Mucosa of rectum (tissue), 2 donors: ENCODE data around the gene TIMP2.

Source experiments
- H3K27ac ChIP-seq, 2 donors: one replicate each; pipeline ENCODE4 v1.7.0; 2013; ENCODE audit warnings: inconsistent platforms in 2 of 2, low read depth in 2 of 2, low read length in 2 of 2
- H3K27me3 ChIP-seq, 2 donors: one replicate each; pipeline ENCODE4 v1.7.0; 2013; ENCODE audit warnings: low read length in 2 of 2; ENCODE audit not compliant: control insufficient read depth in 2 of 2, insufficient read depth in 2 of 2
- H3K36me3 ChIP-seq, 2 donors: one replicate each; pipeline ENCODE4 v1.7.0; 2013; ENCODE audit warnings: low read length in 2 of 2; ENCODE audit not compliant: control insufficient read depth in 2 of 2, insufficient read depth in 2 of 2
- H3K4me1 ChIP-seq, 2 donors: one replicate each; pipeline ENCODE4 v1.7.0; 2013; ENCODE audit warnings: low read length in 2 of 2, mild to moderate bottlenecking in 1 of 2; ENCODE audit not compliant: control insufficient read depth in 2 of 2, insufficient read depth in 2 of 2
- H3K4me3 ChIP-seq, 2 donors: one replicate each; pipeline ENCODE4 v1.7.0; 2013; ENCODE audit warnings: low read length in 2 of 2
- H3K9ac ChIP-seq, 2 donors: one replicate each; pipeline ENCODE4 v1.7.0; 2013; ENCODE audit warnings: low read length in 2 of 2, low read depth in 1 of 2, mild to moderate bottlenecking in 1 of 2
- H3K9me3 ChIP-seq, 2 donors: one replicate each; pipeline ENCODE4 v1.7.0; 2013; ENCODE audit warnings: low read length in 2 of 2; ENCODE audit not compliant: control insufficient read depth in 2 of 2
- donor health status: healthy.
- donor health status: Normal muscosa, but diverticular disease.

The TIMP2 gene

DNA sequence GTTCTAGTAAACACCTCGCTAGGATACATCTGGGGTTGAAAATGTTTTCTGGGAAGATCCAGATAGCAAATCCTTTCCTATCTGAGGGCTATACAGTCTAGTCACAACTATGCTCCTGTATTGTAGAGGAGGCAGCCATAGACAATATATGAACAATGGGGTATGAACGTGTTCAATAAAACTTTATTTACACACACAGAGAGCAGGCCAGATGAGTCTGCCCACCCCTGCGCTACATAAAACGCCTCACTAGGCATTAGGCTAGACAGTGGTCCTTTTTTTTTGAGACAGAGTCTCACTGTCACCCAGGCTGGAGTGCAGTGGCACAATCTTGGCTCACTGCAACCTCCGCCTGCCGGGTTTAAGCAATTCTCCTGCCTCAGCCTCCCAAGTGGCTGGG is 95.7 kb downstream of the TIMP2 start:
- no peak overlapping the region for H3K4me3 ChIP-seq

DNA sequence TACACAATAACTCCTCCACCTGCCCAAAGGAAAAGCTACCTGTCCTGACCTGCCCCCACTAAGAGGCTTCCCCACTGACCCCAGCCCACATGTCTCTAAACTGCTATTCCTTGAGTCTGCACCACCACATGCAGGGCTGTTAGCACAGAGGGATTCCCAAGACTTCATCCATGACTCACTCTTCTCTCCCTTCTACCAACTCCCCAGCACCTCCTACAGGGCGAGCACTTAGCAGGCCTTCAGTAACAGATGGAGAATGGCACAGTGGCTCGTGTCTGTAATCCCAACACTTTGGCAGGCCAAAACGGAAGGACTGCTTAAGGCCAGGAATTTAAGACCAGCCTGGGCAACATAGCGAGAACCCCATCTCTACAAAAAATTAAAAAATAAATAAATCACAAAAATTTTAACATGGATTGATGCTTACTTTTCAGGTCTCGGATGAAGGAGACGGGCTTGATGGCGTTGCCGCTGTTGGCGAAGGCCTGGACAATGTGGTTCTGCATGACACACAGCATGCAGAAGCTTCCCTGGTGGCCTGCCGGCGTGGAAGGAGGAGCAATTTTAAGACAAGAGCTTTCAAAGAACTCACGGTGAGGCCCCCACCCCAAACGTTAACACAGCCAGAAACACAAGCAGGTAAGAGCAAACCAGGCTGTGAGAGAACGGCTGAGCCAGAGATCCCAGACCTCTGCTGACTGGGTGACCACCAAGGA is 96.6 kb downstream of the TIMP2 start:
- no peaks in the 10 kb centered on the region for H3K27me3 ChIP-seq
- no peak overlapping the region for H3K4me3 ChIP-seq
- no peaks in the 10 kb centered on the region for H3K4me1 ChIP-seq
- no peak overlapping the region for H3K27ac ChIP-seq
- no peaks in the 10 kb centered on the region for H3K9me3 ChIP-seq
- H3K36me3 ChIP-seq = peaks cover 67 to 82% of the 10 kb centered on the region in 2 donors
- H3K9ac ChIP-seq = no peak overlapping the region

More for the DNA sequence above, 95.7 kb downstream of the TIMP2 start:
- Histone ChIP-seq H3K9me3 (no peaks in the 10 kb centered on the region), H3K4me1 (no peaks in the 10 kb centered on the region), H3K9ac (no peak overlapping the region), H3K27ac (no peak overlapping the region), H3K36me3 (peaks cover 73 to 78% of the 10 kb centered on the region in 2 donors), H3K27me3 (no peaks in the 10 kb centered on the region)

DNA sequence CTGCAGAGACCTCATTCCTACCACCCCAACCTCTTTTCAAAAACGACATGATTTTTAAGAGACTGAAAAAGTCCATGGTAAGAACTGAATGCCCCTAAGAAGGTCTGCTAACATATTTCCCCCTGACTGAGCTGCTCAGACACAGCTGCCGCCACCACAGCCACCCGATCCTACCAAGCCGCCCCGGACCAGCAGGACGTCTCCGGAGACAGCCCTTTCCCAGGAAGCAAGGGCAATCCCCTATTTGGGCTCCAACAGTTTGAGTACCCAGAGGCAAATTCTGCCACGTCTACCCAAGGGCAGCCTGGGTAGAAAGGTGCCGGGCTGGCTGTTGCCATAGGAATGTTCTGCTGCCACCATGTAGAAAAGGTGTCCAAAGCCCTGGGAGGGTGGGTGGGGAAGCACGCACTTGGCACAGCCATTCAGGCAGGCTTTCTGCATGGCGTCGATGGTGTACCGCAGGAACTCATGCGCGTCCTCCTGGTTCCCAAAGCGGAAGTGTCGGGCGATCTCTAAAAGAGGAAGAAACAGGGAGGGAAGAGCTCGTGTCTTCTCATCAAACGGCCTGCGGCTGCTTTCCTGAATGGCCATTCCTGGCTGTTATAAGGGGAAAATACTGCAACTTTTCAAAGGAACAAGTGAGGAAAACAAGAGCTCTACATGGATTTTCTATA is 98.2 kb downstream of the TIMP2 start:
- Histone ChIP-seq H3K9me3 (no peaks in the 10 kb centered on the region), H3K4me1 (no peaks in the 10 kb centered on the region), H3K27ac (no peak overlapping the region), H3K4me3 (no peak overlapping the region), H3K27me3 (no peaks in the 10 kb centered on the region), H3K36me3 (peaks cover 56 to 81% of the 10 kb centered on the region in 2 donors), H3K9ac (no peak overlapping the region)

DNA sequence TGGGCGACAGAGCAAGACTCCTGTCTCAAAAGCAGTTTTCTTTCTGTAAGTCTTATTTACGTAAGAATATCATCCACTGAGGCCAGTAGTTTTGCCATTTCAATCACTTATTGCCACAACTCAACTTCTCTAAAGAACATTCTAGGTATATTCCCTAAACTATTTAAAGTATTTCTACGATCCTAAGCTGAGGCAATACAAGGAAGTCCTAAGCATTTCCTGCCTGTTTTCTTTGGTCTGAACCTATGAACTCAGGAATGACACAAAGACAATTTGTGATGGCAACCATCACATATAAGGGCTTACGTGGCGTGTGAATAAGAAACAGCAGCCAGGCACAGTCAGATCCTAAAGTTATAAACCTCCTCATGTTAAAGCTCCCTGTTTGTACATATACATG is 98.8 kb downstream of the TIMP2 start:
- peaks cover 58 to 80% of the 10 kb centered on the region in 2 donors for H3K36me3 ChIP-seq
- H3K9me3 ChIP-seq = no peaks in the 10 kb centered on the region
- no peak overlapping the region for H3K4me3 ChIP-seq
- no peaks in the 10 kb centered on the region for H3K27me3 ChIP-seq
- H3K4me1 ChIP-seq = no peaks in the 10 kb centered on the region
- H3K27ac ChIP-seq = no peak overlapping the region
- H3K9ac ChIP-seq = no peak overlapping the region

DNA sequence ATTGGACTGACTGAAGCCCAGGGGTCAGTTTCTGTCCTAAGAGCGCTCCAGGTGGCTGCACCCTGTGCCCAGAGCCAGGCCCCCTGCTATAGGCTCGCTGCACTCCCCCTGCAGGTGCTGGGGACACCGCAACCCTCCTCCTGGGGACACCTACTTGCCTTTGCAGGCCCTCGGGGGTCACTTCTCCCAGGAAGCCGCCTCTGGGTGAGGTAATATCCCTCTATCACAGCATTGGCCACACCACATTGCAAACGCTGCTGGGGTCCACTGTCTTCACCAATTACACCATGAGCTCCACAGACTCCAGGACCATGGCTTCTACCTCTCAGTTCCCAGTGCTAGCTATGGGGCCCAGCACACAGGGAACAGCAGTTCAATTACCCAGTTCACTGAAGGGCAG is 99.5 kb downstream of the TIMP2 start:
- no peak overlapping the region for H3K4me3 ChIP-seq
- H3K9ac ChIP-seq = no peak overlapping the region
- no peak overlapping the region for H3K27ac ChIP-seq
- no peaks in the 10 kb centered on the region for H3K27me3 ChIP-seq
- H3K4me1 ChIP-seq = no peaks in the 10 kb centered on the region
- no peaks in the 10 kb centered on the region for H3K9me3 ChIP-seq
- peaks cover 59 to 82% of the 10 kb centered on the region in 2 donors for H3K36me3 ChIP-seq

DNA sequence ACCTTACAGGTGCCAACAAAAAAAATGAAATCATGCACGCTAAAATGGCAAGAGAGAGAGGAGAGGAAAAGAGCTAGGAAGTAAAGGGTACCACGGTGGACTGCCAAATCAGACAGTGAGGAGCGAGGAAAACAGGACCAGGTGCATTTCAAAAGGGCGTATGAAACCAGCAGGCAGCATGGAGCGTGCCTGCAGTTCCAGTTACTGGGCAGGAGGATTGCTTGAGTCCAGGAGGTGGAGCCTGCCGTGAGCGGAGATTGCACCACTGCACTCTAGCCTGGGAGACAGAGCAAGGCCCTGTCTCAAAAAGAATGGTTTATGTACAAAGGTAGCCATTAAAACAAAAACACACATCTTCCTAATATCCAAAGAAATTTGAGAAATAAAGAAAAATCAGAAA is 100.9 kb downstream of the TIMP2 start:
- Histone ChIP-seq H3K9ac (no peak overlapping the region), H3K36me3 (peaks cover 62 to 87% of the 10 kb centered on the region in 2 donors), H3K27ac (no peak overlapping the region)

DNA sequence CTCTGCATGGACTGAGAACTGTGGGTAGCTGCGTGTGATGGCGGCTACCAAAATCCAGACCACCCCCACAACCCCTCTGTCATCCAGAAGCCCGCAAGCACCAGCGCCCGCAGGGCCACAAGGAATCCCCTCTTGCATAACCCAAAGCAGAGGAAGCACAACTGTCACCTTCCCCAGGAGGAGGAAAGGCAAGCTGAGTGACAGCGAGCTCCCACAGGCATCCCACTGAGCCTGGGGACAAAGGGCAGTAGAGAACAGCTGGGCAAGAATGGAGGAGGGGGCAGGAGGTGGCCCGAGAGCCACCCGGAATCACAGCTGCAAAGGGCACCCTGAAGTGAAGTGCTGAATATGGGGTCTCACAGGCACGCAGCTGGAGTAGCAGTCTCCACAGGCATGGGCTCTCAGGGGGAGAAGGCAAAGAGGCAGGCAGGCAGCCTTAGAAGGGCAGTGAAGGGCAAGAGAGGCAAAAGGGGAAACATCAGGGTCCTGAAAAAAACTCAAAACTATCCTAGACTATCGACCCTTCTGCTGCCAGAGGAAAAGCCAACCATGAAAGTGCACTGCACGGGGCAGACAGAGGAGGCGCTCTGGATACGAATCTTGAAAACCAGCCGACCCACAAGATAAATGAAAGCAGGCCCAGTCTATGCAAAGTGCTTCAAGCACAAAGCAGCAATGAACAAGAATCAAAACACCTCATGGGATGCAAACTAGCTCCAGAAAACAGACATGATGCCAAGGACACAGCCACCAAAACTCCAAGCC is 101.7 kb downstream of the TIMP2 start:
- Histone ChIP-seq H3K36me3 (peaks cover 61 to 85% of the 10 kb centered on the region in 2 donors), H3K4me1 (peaks cover under 1 to 3% of the 10 kb centered on the region in 2 donors), H3K9me3 (no peaks in the 10 kb centered on the region), H3K27me3 (no peaks in the 10 kb centered on the region), H3K9ac (no peak overlapping the region), H3K4me3 (no peak overlapping the region), H3K27ac (no peak overlapping the region)

More for the DNA sequence above, 100.9 kb downstream of the TIMP2 start:
- Histone ChIP-seq H3K4me1 (no peaks in the 10 kb centered on the region), H3K27me3 (no peaks in the 10 kb centered on the region), H3K9me3 (no peaks in the 10 kb centered on the region), H3K4me3 (no peak overlapping the region)

DNA sequence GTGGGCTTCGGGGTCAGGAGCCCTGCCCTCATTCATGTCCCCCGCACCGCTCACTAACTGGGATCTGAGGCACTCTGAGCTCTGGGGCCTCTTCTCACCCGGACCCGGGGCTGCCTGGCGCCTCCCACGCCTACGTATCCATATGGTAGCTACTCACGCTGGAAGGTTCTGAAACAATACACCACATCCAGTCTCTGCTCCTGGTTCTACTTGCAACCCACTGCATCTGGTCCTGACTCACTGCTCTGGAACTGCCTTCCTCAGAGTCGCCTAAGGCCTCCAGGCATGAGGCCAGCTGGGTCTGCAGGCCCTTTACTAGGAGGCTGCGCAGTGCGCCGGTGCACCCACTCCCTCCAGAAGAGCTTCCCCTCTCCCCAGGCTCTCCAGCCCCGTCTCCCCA is 102.6 kb downstream of the TIMP2 start:
- H3K9ac ChIP-seq = no peak overlapping the region
- no peaks in the 10 kb centered on the region for H3K27me3 ChIP-seq
- no peak overlapping the region for H3K27ac ChIP-seq
- H3K4me1 ChIP-seq = peaks cover 2 to 4% of the 10 kb centered on the region in 2 donors
- H3K36me3 ChIP-seq = peaks cover 61 to 86% of the 10 kb centered on the region in 2 donors
- no peak overlapping the region for H3K4me3 ChIP-seq
- H3K9me3 ChIP-seq = no peaks in the 10 kb centered on the region

DNA sequence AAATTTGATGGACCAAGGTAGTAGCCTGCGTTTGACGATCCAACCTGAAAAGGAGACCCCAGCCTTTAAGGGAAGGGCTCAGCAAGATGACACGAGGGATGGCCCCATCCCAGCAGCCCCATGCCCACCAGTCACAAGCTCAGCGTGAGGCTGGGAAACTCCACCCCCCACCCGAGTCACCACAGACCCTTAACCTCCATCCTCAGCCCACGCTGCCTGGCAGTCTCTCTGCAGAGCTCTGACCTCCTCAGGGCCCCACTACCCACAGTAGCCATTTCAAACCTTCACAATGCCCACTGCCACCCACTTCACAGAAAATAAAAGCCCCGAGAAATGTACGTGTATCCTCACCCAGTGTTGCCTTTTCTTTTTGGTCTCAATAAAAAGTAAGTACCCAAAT is 103.2 kb downstream of the TIMP2 start:
- peaks cover 61 to 89% of the 10 kb centered on the region in 2 donors for H3K36me3 ChIP-seq
- no peaks in the 10 kb centered on the region for H3K9me3 ChIP-seq
- H3K4me1 ChIP-seq = peaks cover 2 to 4% of the 10 kb centered on the region in 2 donors
- no peak overlapping the region for H3K4me3 ChIP-seq
- H3K27me3 ChIP-seq = no peaks in the 10 kb centered on the region
- no peak overlapping the region for H3K9ac ChIP-seq
- no peak overlapping the region for H3K27ac ChIP-seq

DNA sequence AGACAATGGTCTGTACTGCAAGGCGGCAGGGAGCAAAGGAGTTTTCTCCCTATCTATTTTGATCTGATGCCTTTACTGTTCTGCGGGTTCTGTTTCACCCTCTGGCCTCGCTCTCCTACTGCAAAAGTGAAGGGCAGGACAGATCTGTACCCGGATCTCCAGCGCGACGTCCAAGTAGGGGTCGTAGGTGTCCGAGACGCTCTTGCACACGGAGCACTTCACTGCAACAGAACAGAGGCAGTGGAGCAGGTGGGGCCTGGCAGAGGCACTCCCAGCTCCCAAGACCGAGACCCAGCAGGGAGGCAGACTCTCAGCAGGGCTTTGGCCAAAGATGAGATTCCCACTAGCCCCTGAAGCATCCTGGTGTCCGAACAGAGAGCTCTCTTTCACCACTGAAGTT is 104.3 kb downstream of the TIMP2 start:
- no peak overlapping the region for H3K27ac ChIP-seq
- H3K9ac ChIP-seq = no peak overlapping the region
- peaks cover 2 to 4% of the 10 kb centered on the region in 2 donors for H3K4me1 ChIP-seq
- H3K9me3 ChIP-seq = no peaks in the 10 kb centered on the region
- H3K4me3 ChIP-seq = no peak overlapping the region
- no peaks in the 10 kb centered on the region for H3K27me3 ChIP-seq
- H3K36me3 ChIP-seq = peaks cover 64 to 89% of the 10 kb centered on the region in 2 donors
